Measurements from ENCODE around the gene S100A13.

DNA sequence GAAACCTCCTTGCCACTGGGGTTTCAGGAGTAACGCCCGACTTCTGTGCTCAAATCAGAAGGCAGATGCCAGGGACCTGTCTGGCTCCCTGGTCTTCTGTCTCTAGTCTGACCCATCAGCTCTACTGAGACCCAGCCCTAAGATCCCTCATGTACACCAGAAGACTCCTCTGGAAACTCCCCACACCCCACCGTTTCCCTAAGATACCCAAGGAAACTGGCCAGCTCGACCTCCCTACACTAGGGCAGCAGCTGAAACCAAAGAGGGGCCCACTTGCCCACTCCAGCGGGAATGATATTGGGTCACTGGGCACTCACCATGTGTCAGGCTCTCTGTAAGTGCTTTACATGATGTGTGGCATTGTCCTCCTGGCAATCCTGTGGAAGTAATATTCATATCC lies 13.9 kb downstream of the S100A13 start:
- TF ChIP-seq, protein P1, sequence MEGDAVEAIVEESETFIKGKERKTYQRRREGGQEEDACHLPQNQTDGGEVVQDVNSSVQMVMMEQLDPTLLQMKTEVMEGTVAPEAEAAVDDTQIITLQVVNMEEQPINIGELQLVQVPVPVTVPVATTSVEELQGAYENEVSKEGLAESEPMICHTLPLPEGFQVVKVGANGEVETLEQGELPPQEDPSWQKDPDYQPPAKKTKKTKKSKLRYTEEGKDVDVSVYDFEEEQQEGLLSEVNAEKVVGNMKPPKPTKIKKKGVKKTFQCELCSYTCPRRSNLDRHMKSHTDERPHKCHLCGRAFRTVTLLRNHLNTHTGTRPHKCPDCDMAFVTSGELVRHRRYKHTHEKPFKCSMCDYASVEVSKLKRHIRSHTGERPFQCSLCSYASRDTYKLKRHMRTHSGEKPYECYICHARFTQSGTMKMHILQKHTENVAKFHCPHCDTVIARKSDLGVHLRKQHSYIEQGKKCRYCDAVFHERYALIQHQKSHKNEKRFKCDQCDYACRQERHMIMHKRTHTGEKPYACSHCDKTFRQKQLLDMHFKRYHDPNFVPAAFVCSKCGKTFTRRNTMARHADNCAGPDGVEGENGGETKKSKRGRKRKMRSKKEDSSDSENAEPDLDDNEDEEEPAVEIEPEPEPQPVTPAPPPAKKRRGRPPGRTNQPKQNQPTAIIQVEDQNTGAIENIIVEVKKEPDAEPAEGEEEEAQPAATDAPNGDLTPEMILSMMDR (conservative IDR thresholded peaks at IDR 0.05): no peak
- TF ChIP-seq EZH2 (IDR thresholded peaks at IDR 0.05; ENCODE audit: low read depth): no peak

Measured in PC-9 (cell line).